Stimulated activated CD4-positive, alpha-beta T cell treated with anti-CD3 and anti-CD28 coated beads, Interleukin-2, amount 100 ng/mL, for 4 hours (primary cell): ENCODE data around the gene ADAMTS14.
"Not testable (repeated sequence)": the region's sequence is repeated elsewhere in the genome, so short reads cannot be mapped to it uniquely, and the experiment has no call there.

Source experiments
- DNase-seq: peaks from one replicate; pipeline ENCODE4 v3.0.0-alpha.2; 2020; ENCODE audit warnings: low read depth

The ADAMTS14 gene

DNA sequence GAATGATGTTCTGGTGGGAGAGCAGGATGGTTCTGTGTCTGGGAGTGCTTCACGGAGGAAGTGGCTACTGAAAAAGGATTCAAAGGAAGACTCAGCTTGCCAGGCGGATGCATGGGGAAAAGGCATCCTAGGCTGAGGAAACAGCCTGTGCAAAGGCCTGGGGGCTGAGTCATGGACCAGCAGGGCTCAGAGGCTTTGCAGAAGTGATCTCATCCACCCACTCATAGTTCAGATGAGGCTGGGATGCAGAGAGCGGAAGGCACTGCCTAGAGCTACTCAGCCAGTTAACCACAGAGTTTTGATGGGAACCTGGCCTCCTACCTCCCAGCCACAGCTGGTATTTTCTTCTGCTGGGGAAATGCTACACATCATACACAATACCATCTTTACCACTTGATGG lies 15.8 kb upstream of the ADAMTS14 start:
- DNase-seq, result peak; percentile 19

DNA sequence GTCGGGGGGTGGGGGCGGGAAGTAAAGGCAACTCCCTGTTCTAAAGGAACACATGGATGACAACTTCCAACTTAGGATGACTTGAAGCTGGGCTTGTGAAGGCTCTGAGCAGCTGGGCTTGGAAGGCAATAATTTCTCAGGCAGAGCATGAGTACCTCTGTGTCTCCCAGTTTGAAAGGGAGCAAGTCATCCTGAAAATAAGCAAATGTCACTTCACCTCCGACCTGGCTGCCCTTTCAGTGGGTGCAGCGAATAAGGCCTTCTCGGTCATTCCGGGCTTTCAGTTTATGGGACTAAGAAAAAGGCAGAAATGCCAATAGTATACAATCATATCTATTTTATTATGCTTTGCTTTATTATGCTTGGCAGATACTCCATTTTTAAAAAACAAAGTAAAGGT lies 15.3 kb upstream of the ADAMTS14 start:
- no peak for DNase-seq

DNA sequence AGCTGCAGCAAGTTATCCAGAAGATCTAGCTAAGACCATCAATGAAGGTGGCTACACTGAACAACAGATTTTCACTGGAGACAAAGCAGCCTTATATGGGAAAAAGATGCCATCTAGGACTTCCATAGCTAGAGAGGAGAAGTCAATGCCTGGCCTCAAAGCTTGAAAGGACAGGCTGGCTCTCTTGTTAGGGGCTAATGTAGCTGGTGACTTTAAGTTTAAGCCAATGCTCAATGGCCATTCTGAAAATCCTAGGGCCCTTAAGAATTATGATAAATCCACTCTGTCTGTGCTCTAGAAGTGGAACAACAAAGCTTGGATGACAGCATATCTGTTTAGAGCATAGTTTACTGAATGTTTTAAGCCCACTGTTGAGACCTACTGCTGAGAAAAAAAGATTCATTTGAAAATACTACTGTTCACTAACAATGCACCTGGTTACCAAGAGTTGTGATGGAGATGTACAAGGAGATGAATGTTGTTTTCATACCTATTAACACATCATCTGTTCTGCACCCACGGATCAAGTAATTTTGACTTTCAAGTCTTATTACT lies 13.6 kb upstream of the ADAMTS14 start:
- DNase-seq, result no peak

DNA sequence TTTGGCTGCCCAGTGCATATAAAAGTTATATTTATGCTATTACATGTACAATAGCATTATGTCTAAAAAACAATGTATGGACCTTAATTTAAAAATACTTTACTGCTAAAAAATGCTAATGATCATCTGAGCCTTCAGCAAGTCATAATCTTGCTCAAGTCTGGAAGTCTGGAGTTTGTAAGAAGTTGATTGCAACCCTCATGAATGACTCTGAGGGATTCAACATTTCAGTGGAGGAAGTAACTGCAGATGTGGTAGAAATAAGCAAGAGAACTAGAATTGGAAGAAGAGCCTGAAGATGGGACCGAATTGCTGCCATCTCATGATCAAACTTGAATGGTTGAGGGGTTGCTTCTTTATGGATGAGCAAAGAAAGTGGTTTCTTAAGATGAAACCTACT lies 13.0 kb upstream of the ADAMTS14 start:
- DNase-seq, result no peak

DNA sequence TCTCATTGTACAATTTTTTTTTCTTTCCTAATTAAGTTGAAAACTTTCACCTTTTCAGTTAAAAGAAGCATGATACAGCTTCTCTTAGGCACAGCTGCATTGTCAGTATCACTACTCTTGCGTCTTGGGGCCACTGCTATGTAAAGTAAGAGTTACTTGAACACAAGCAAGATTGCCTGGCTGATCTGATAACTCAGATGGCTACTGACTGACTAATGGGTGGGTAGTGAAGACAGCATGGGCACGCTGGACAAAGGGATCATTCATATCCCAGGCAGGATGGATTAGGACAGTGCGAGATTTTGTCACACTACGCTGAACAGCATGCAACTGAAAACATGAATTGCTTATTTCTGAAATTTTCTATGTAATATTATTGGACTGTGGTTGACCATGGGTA lies 11.6 kb upstream of the ADAMTS14 start:
- no peak for DNase-seq

DNA sequence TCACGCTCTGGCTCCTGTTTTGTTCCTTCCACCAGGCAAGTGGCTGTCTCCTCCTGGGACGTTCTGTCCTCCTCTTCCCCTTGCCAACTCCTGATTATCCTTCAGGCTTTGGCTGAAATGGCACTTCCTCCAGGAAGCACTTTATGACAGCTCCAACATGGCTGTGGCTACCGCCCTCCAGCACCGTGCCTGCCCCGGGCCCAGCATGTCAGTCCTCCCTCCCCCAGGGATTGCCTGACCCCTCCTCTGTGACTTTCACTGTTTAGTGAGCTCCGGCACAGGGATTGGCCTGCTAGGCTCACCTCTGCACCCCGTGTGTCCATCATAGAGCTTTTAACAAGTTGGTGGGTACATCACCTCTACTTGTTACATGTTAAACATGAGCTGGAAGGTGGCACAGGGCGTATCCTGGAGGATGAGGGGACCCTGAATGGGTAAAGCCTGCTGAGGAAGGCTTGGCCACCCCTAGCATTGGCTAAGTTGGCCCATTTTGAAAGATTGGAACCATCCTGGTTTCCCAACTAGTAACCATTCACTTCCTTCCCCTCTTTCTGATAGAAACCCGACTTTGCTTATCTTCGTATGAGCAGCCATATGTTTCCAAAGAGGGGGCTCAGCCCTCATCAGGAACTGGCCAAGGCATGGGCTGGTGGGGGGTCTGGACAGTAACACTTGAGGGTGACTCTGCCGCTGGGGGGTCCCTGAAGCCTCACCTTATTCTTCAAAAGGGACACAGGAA lies 10.5 kb upstream of the ADAMTS14 start:
- no peak for DNase-seq

DNA sequence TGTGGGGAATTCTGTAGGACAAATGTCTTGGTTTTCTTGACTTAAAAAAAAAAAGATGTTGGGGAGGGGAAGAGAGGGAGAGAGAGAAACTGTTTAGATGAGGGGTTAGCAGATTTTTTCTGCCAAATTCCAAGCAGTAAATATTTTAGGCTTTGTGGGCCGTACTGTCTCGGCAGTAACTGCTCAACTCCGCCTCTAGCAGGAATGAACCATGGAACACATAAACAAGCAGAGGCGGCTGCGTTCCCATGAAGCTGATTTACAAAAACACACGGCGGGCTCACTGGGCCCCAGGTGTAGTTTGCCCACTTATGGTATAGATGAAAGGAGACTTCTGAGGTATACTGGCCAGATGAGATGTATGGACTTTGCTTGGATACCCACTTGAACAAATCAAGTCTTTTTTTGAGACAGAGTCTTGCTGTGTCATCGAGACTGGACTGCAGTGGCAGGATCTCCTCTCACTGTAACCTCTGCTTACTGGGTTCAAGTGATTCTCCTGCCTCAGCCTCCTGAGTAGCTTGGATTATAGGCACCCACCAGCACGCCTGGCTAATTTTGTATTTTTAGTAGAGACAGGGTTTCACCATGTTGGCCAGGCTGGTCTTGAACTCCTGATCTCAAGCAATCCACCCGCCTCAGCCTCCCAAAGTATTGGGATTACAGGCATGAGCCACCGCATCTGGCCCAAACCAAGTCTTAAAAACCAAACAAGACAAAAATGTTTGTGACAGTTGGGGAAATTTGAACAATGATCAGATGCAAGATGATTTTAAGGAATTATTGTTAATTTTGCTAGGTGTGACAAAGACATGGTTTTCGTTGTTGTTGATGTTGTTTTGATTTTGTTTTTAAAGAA lies 9.7 kb upstream of the ADAMTS14 start:
- DNase-seq, result no peak

DNA sequence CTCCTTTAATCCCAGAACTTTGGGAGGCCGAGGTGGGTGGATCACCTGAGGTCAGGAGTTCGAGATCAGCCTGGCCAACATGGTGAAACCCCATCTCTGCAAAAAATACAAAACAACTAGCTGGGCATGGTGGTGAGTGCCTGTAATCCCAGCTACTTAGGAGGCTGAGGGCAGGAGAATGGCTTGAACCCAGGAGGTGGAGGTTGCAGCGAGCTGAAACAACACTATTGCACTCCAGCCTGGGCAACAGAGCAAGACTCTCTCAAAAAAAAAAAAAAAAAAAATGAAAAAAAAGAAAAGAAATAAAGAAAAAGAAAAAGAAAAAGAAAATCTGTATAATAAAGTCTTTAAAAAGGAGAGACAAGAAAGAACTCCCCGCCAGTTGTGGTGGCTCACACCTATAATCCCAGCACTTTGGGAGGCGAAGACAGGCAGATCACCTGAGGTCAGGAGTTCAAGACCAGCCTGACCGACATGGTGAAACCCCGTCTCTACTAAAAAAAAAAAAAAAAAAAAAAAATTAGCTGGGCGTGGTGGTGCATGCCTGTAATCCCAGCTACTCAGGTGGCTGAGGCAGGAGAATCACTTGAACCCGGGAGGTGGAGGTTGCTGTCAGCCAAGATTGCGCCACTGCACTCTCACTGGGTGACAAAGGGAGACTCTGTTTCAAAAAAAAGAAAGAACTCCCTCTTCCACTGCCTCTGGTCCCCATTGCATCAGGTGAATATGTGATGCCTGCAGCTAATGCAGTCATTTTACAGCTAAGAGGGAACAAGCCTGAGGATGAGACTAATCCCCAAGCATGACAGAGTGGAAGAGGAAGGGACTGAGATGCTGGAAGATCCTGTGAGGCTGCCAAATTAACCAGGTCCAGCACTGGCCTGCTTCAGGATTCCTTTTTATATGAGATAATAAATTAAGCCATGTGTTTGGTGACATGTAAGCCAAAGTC lies 8.6 kb upstream of the ADAMTS14 start:
- DNase-seq, result not testable (repeated sequence)

DNA sequence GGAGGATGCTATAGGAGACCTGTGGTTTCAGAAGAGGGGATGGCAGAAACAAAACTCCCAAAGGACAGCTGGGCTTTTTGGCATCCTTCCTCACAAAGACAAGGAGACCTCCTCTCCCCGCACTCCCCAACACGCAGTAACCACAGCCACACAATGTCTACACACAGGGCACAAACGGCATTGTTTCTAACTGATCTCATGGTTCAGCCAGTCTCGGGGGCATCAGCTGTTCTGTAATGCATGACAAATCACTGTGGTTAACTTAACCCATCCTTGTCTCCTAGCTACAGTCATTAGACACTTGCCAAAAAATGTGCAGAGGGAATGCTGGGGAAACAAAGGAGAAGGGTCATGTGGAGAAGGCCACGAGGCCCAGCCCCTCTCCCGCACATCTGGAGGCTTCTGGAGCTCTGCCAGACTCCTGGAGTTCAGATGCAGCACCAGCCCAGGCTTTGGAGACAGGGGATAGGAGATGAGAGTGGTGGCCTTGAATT lies 7.6 kb upstream of the ADAMTS14 start:
- no peak for DNase-seq

DNA sequence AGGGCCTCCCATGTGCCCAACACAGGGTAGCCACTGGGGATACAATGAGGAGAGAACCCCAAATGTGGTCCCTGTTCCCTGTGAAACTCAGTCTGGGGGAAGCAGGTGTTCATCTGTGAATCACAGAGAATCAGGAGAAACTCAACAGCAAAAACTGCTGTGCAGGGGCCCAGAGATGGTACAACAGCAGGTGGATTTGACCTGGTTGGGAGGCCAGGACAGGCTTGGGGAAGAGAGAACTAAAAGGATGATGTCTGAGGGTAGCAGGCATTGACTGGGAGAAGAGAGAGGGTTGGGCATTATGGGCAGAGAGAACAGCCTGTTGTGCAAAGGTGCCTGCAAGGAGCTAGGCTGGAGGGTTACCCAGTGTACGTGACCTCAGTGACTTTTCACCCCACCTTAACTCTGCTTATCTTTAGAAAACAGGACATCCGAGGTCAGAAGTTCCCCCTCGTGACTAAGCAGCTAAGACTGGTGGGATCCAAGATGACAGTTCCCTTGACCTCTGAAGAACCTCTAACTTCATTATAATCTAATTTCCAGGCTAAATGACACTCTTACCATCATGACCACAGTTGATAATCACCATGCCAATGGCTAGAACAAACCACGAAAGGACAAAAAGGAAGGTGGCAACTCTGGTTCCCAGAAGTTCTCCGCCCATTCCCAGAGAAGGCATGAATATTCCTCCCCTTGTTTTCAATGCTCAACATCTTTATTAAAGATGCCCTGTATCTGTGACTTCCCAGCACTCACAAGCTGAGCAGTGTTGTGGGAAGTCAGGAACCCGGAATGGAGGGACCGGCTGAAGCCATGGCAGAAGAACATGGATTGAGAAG lies 5.1 kb upstream of the ADAMTS14 start:
- no peak for DNase-seq

DNA sequence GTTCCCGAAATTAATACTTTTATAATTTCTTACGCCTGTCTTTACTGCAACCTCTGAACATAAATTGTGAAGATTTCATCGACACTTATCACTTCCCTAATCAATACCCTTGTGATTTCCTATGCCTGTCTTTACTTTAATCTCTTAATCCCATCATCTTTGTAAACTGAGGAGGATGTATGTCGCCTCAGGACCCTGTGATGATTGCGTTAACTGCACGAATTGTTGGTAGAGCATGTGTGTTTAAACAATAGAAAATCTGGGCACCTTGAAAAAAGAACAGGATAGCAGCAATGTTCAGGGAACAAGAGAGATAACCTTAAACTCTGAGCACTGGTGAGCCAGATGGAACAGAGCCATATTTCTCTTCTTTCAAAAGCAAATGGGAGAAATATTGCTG lies 4.5 kb upstream of the ADAMTS14 start:
- not testable (repeated sequence) for DNase-seq

DNA sequence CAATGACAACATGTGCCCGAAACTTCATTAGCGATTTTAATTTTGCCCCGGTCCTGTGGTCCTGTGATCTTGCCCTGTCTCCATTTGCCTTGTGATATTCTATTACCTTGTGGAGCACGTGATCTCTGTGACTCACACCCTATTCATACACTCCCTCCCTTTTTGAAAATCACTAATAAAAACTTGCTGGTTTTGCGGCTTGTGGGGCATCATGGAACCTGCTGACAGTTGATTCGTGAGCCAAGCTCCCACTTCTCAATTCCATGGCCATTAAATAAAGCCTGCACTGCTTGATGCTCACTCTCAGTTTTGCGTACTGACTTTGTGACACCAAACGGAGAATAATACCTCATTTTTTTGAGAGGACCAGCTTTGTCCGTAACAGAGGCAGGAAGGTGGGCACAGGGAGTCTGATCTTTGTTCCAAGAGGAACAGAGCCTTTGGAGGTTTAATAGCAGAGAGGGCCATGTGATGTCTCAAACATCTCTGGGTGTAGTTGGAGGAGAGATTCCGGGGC lies 3.8 kb upstream of the ADAMTS14 start:
- DNase-seq, result no peak

DNA sequence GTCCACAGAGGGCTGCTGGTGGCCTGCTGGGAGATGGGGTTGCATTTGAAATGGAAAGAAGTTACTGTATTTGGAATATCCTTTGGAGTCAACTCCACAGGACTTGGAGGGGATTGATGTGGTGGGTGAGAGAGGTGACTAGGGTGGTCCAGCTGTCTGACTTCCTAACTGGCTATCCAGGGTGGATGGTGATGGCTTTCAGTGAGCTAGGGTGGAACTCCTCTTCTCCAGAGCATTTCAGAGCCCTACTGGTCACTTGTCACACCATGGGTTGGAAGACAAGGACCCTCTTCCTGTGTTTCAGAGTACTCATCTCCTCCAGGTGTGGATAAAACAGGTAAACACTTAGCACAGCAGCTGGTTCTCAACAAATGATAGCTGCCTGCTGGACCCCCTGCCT lies 3.3 kb upstream of the ADAMTS14 start:
- no peak for DNase-seq

DNA sequence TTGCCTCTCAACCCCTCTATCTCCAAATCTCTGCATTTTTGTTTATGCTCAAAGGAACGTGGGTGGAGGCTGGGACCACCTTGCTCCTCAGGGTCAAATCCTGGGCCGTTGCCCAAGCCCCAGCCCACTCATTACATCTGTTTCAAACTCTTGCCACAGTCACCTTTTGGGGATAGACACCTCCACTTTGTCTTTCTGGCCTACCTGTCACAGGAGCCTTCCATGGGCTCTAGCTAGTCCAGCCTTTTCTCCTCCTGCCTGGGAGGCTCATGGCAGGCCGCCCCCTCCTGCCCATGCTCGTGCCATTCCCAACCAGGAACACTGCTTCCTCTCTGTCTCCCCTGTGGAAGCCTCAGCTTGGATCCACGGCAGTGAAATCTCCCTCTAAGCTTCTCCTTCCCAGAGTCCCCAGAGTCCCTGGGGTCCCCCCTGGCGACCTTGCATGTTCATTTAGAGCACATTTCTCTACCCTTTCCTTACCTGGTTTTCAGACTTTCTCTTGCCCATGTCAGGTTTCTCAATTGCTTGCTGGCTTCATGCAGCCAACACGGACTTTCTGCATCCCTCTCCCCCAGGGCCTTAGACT lies 2.5 kb upstream of the ADAMTS14 start:
- DNase-seq, result no peak

DNA sequence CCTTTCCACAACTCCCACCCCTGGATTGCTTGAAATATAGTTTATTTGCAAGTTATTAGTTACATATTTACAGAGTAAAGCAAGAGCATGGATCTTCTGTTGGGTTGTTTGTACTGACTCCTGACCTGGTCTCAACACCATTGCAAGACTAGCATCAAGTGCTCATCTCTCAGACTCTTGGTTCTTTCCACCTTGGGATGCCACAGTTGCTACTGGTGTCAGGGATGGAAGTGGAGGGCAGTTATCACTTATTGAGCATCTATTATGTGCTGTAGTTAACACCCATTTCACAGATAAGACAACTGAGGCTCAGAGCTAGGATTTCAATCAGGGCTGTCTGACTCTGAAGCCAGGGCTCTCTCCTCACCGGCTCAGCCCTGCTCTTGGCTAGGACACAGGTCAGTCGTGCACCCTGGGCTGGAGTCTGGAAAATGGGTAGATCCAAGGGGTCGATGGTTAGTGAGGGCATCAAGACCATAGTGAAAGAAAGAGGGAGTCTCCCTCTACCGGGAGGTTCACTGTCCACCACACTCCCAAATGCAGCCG lies 614 bp upstream of the ADAMTS14 start:
- no peak for DNase-seq

DNA sequence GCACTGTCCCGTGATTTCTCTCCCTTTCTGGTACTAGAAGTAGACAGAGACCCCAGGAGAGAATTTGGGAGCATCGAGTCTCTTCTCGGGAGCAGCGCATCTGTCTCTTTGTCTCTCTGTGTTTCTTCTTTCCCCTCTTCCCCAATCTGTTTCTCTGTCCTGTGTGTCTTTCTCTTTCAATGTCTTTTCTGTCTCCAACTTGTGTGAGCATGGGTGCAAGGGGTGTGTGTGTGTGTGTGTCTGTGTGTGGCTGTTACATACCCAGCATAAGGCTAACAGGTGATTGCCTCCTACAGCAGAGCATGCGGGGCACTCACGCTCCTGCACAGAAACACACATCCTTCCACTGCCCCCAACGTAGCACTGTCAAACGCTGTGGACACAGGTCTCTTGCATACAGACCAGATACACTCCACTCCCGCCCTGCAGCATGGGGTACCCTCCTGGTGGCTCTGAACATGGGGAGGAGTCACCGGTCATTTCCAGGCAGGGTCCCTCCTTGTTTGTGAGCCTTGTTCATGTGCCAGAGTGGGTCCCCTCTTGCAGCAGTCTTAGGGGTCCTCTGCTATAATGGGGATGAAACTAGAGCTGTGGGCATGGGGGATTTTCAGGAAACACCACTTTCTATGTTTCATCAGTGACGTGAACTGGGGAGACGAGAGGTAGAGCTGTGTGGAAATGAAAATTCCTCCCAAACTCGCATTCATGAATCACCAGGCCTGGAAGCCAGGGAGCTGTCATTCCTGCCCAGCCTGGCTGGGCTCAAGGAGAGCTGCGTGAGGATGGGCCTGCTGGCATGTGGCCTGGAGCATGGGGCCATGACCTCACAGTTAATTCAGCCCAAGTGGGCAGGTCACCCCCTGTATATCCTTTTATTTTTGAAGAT lies 980 bp downstream of the ADAMTS14 start:
- no peak for DNase-seq

DNA sequence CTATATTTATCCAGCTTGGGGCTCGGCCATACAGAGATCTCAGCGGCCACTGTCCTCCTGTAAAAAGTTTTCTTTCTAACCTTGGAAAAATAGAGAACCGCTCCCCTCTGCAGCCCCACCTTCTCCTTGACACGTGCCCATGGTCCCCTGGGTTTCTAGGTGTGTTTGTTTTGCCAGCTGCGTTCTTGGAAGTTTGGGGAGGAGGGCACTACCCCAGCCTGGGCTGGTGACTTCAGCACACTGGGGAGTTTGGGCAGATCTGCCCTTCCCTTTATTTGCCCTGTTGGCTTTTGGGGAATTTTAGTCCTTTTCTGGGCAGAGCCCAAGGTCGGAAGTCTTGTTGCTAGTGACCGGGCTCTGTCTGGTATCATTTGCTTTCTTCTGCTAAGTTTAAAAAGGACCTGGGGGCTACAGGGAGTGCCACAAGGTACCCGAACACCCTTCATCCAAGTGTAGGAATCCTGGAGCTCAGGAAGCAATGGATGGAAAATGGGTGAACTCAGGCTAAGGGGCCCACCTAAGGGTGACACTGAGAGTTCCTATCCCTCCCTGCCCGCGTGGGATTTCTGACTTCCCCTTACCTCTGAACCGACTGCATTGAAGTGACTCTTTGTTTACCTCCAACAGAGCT lies 1.7 kb downstream of the ADAMTS14 start:
- no peak for DNase-seq
